ENCODE measurements around the gene ATP2A3.
"Not testable (repeated sequence)": the region's sequence is repeated elsewhere in the genome, so short reads cannot be mapped to it uniquely, and the experiment has no call there.

ATP2A3 gene

GRCh38 chr17:3954976-3955672 is 9.1 kb downstream of the ATP2A3 start:
- no CpG with 5 or more reads among the region's 18 CpGs for WGBS (ENCODE audit: insufficient coverage, insufficient read length)

GRCh38 chr17:3954086-3954485 is 10.2 kb downstream of the ATP2A3 start:
- no peak overlapping the region for H3K27ac ChIP-seq (ENCODE audit: low read length)
- WGBS (ENCODE audit: insufficient coverage, insufficient read length), result no CpG with 5 or more reads among the region's 10 CpGs
- H3K9me3 ChIP-seq (ENCODE audit: control insufficient read depth, insufficient read depth, low read length), result no peaks in the 10 kb centered on the region
- H3K4me3 ChIP-seq (ENCODE audit: low read length), result no peak overlapping the region
- no peaks in the 10 kb centered on the region for H3K36me3 ChIP-seq (ENCODE audit: control insufficient read depth, insufficient read depth, low read length)
- H3K27me3 ChIP-seq (ENCODE audit: control insufficient read depth, insufficient read depth, low read length), result no peaks in the 10 kb centered on the region
- H3K4me1 ChIP-seq (ENCODE audit: control insufficient read depth, insufficient read depth, low read length), result peaks cover 7% of the 10 kb centered on the region
- DNase-seq (ENCODE audit: low read depth, low spot score), result no peak

More at GRCh38 chr17:3954976-3955672, 9.1 kb downstream of the ATP2A3 start:
- H3K36me3 ChIP-seq (ENCODE audit: control insufficient read depth, insufficient read depth, low read length), result no peaks in the 10 kb centered on the region
- H3K27me3 ChIP-seq (ENCODE audit: control insufficient read depth, insufficient read depth, low read length), result no peaks in the 10 kb centered on the region
- peaks cover 8% of the 10 kb centered on the region for H3K4me1 ChIP-seq (ENCODE audit: control insufficient read depth, insufficient read depth, low read length)
- H3K9me3 ChIP-seq (ENCODE audit: control insufficient read depth, insufficient read depth, low read length), result no peaks in the 10 kb centered on the region
- no peak for DNase-seq (ENCODE audit: low read depth, low spot score)
- no peak overlapping the region for H3K4me3 ChIP-seq (ENCODE audit: low read length)
- no peak overlapping the region for H3K27ac ChIP-seq (ENCODE audit: low read length)

GRCh38 chr17:3953542-3953941 is 10.7 kb downstream of the ATP2A3 start:
- Histone ChIP-seq H3K4me3 (ENCODE audit: low read length) (no peak overlapping the region), H3K4me1 (ENCODE audit: control insufficient read depth, insufficient read depth, low read length) (peaks cover 6% of the 10 kb centered on the region), H3K27ac (ENCODE audit: low read length) (no peak overlapping the region), H3K36me3 (ENCODE audit: control insufficient read depth, insufficient read depth, low read length) (no peaks in the 10 kb centered on the region), H3K9me3 (ENCODE audit: control insufficient read depth, insufficient read depth, low read length) (no peaks in the 10 kb centered on the region), H3K27me3 (ENCODE audit: control insufficient read depth, insufficient read depth, low read length) (no peaks in the 10 kb centered on the region)
- no CpG with 5 or more reads among the region's 14 CpGs for WGBS (ENCODE audit: insufficient coverage, insufficient read length)
- DNase-seq (ENCODE audit: low read depth, low spot score), result no peak

- Histone ChIP-seq H3K4me3 (ENCODE audit: low read length) (no peak overlapping the region), H3K36me3 (ENCODE audit: control insufficient read depth, insufficient read depth, low read length) (0 out of 2 replicates have a peak, but pooled peaks cover 2% of the 10 kb centered on the region)
- WGBS (ENCODE audit: insufficient coverage, insufficient read length), result no CpG with 5 or more reads among the region's 14 CpGs
Observed at GRCh38 chr17:3952186-3952585, 12.1 kb downstream of the ATP2A3 start.

GRCh38 chr17:3951420-3951819 is 12.8 kb downstream of the ATP2A3 start:
- Histone ChIP-seq H3K9me3 (ENCODE audit: control insufficient read depth, insufficient read depth, low read length) (no peaks in the 10 kb centered on the region), H3K4me3 (ENCODE audit: low read length) (no peak overlapping the region), H3K27ac (ENCODE audit: low read length) (no peak overlapping the region), H3K4me1 (ENCODE audit: control insufficient read depth, insufficient read depth, low read length) (no peaks in the 10 kb centered on the region; the same call in none of the 2 replicates), H3K36me3 (ENCODE audit: control insufficient read depth, insufficient read depth, low read length) (0 out of 2 replicates have a peak, but pooled peaks cover 2% of the 10 kb centered on the region), H3K27me3 (ENCODE audit: control insufficient read depth, insufficient read depth, low read length) (no peaks in the 10 kb centered on the region)
- no peak for DNase-seq (ENCODE audit: low read depth, low spot score)
- WGBS (ENCODE audit: insufficient coverage, insufficient read length), result no CpG with 5 or more reads among the region's 16 CpGs

More at GRCh38 chr17:3952186-3952585, 12.1 kb downstream of the ATP2A3 start:
- no peaks in the 10 kb centered on the region for H3K27me3 ChIP-seq (ENCODE audit: control insufficient read depth, insufficient read depth, low read length)
- no peaks in the 10 kb centered on the region for H3K9me3 ChIP-seq (ENCODE audit: control insufficient read depth, insufficient read depth, low read length)
- peaks cover 6% of the 10 kb centered on the region for H3K4me1 ChIP-seq (ENCODE audit: control insufficient read depth, insufficient read depth, low read length)
- no peak overlapping the region for H3K27ac ChIP-seq (ENCODE audit: low read length)
- no peak for DNase-seq (ENCODE audit: low read depth, low spot score)

GRCh38 chr17:3951003-3951402 is 13.2 kb downstream of the ATP2A3 start:
- no peak for DNase-seq (ENCODE audit: low read depth, low spot score)
- no peak overlapping the region for H3K4me3 ChIP-seq (ENCODE audit: low read length)
- H3K36me3 ChIP-seq (ENCODE audit: control insufficient read depth, insufficient read depth, low read length), result 0 out of 2 replicates have a peak, but pooled peaks cover 2% of the 10 kb centered on the region
- H3K9me3 ChIP-seq (ENCODE audit: control insufficient read depth, insufficient read depth, low read length), result no peaks in the 10 kb centered on the region
- H3K27me3 ChIP-seq (ENCODE audit: control insufficient read depth, insufficient read depth, low read length), result no peaks in the 10 kb centered on the region
- no peak overlapping the region for H3K27ac ChIP-seq (ENCODE audit: low read length)
- H3K4me1 ChIP-seq (ENCODE audit: control insufficient read depth, insufficient read depth, low read length), result no peaks in the 10 kb centered on the region; the same call in none of the 2 replicates
- WGBS (ENCODE audit: insufficient coverage, insufficient read length), result no CpG with 5 or more reads among the region's 17 CpGs

GRCh38 chr17:3950584-3950983 is 13.7 kb downstream of the ATP2A3 start:
- no peaks in the 10 kb centered on the region for H3K27me3 ChIP-seq (ENCODE audit: control insufficient read depth, insufficient read depth, low read length)
- WGBS (ENCODE audit: insufficient coverage, insufficient read length), result no CpG with 5 or more reads among the region's 12 CpGs
- no peak for DNase-seq (ENCODE audit: low read depth, low spot score)
- no peak overlapping the region; the same call in 1 of the 2 replicates for H3K4me3 ChIP-seq (ENCODE audit: low read length)
- H3K27ac ChIP-seq (ENCODE audit: low read length), result no peak overlapping the region
- H3K4me1 ChIP-seq (ENCODE audit: control insufficient read depth, insufficient read depth, low read length), result no peaks in the 10 kb centered on the region; the same call in 1 of the 2 replicates
- H3K36me3 ChIP-seq (ENCODE audit: control insufficient read depth, insufficient read depth, low read length), result 0 out of 2 replicates have a peak, but pooled peaks cover 2% of the 10 kb centered on the region
- H3K9me3 ChIP-seq (ENCODE audit: control insufficient read depth, insufficient read depth, low read length), result no peaks in the 10 kb centered on the region

- H3K36me3 ChIP-seq (ENCODE audit: control insufficient read depth, insufficient read depth, low read length), result 0 out of 2 replicates have a peak, but pooled peaks cover 2% of the 10 kb centered on the region
- no peaks in the 10 kb centered on the region for H3K9me3 ChIP-seq (ENCODE audit: control insufficient read depth, insufficient read depth, low read length)
- WGBS (ENCODE audit: insufficient coverage, insufficient read length), result no CpG with 5 or more reads among the region's 3 CpGs
- no peaks in the 10 kb centered on the region for H3K27me3 ChIP-seq (ENCODE audit: control insufficient read depth, insufficient read depth, low read length)
- H3K4me3 ChIP-seq (ENCODE audit: low read length), result no peak overlapping the region
- H3K4me1 ChIP-seq (ENCODE audit: control insufficient read depth, insufficient read depth, low read length), result no peaks in the 10 kb centered on the region; the same call in 1 of the 2 replicates
- no peak overlapping the region for H3K27ac ChIP-seq (ENCODE audit: low read length)
- DNase-seq (ENCODE audit: low read depth, low spot score), result no peak
Observed at GRCh38 chr17:3949418-3949817, 14.8 kb downstream of the ATP2A3 start.

- H3K9me3 ChIP-seq (ENCODE audit: control insufficient read depth, insufficient read depth, low read length); H3K36me3 ChIP-seq (ENCODE audit: control insufficient read depth, insufficient read depth, low read length); H3K4me3 ChIP-seq (ENCODE audit: low read length); H3K4me1 ChIP-seq (ENCODE audit: control insufficient read depth, insufficient read depth, low read length); H3K27ac ChIP-seq (ENCODE audit: low read length); H3K27me3 ChIP-seq (ENCODE audit: control insufficient read depth, insufficient read depth, low read length); DNase-seq (ENCODE audit: low read depth, low spot score): not testable (repeated sequence)
- no CpG with 5 or more reads among the region's 3 CpGs for WGBS (ENCODE audit: insufficient coverage, insufficient read length)
Observed at GRCh38 chr17:3948551-3948950, 15.7 kb downstream of the ATP2A3 start.

- no peaks in the 10 kb centered on the region; the same call in 1 of the 2 replicates for H3K4me1 ChIP-seq (ENCODE audit: control insufficient read depth, insufficient read depth, low read length)
- H3K9me3 ChIP-seq (ENCODE audit: control insufficient read depth, insufficient read depth, low read length), result no peaks in the 10 kb centered on the region
- no peak for DNase-seq (ENCODE audit: low read depth, low spot score)
- 0 out of 2 replicates have a peak, but pooled peaks cover 2% of the 10 kb centered on the region for H3K36me3 ChIP-seq (ENCODE audit: control insufficient read depth, insufficient read depth, low read length)
- H3K27ac ChIP-seq (ENCODE audit: low read length), result no peak overlapping the region
- no peaks in the 10 kb centered on the region for H3K27me3 ChIP-seq (ENCODE audit: control insufficient read depth, insufficient read depth, low read length)
- no CpG with 5 or more reads among the region's 43 CpGs for WGBS (ENCODE audit: insufficient coverage, insufficient read length)
- H3K4me3 ChIP-seq (ENCODE audit: low read length), result no peak overlapping the region
Observed at GRCh38 chr17:3947318-3947810, 16.9 kb downstream of the ATP2A3 start.

Data from iPS DF 6.9 (cell line).